Endothelial cell (in vitro differentiated cells): ENCODE results near the gene MAPK8IP2. TPM values are rescaled to one million over a fixed set of nuclear protein-coding genes. Genes with fewer than 3 reads are reported as not detected.
"Not testable (repeated sequence)": the region's sequence is repeated elsewhere in the genome, so short reads cannot be mapped to it uniquely, and the experiment has no call there.

Source experiments
- DNase-seq: peaks from one replicate; pipeline ENCODE4 v3.0.0; 2021; ENCODE audit warnings: low spot score
- H3K27ac Mint-ChIP-seq: one replicate; pipeline ENCODE4 v1.8.0; 2021; ENCODE audit warnings: mixed read lengths, inconsistent platforms; ENCODE audit not compliant: unreplicated experiment
- H3K27me3 Mint-ChIP-seq: one replicate; pipeline ENCODE4 v1.8.0; 2021; ENCODE audit warnings: mild to moderate bottlenecking, moderate library complexity, mixed read lengths, inconsistent platforms; ENCODE audit not compliant: unreplicated experiment
- H3K36me3 Mint-ChIP-seq: one replicate; pipeline ENCODE4 v1.8.0; 2021; ENCODE audit warnings: mild to moderate bottlenecking, low read depth, mixed read lengths, inconsistent platforms; ENCODE audit not compliant: unreplicated experiment
- H3K4me1 Mint-ChIP-seq: one replicate; pipeline ENCODE4 v1.8.0; 2021; ENCODE audit warnings: mild to moderate bottlenecking, mixed read lengths, inconsistent platforms; ENCODE audit not compliant: unreplicated experiment
- H3K4me3 Mint-ChIP-seq: one replicate; pipeline ENCODE4 v1.8.0; 2021; ENCODE audit warnings: mild to moderate bottlenecking, mixed read lengths, inconsistent platforms; ENCODE audit not compliant: unreplicated experiment
- H3K9me3 Mint-ChIP-seq: one replicate; pipeline ENCODE4 v1.8.0; 2021; ENCODE audit warnings: mixed read lengths, inconsistent platforms; ENCODE audit not compliant: unreplicated experiment
- total RNA-seq: library from RNA; stranded (reverse); fragmentation: NEBNext Ultra II Directional; extraction: Animal tissue kit (Norgen Biotek cat#: 25700); gene quantifications from one replicate; pipeline ENCODE4 v1.2.1, GENCODE V29; 2021; ENCODE audit not compliant: unreplicated experiment
- TF ChIP-seq, protein P1 (sequence below): fragments of 200-600 bp; sonication (generic); IDR thresholded peaks from one replicate; pipeline ENCODE4 v1.5.0; 2021; ENCODE audit warnings: antibody characterized with exemption; ENCODE audit not compliant: unreplicated experiment

The MAPK8IP2 gene
- total RNA-seq, 1 donor from 2014 or later: 0.69 TPM

DNA sequence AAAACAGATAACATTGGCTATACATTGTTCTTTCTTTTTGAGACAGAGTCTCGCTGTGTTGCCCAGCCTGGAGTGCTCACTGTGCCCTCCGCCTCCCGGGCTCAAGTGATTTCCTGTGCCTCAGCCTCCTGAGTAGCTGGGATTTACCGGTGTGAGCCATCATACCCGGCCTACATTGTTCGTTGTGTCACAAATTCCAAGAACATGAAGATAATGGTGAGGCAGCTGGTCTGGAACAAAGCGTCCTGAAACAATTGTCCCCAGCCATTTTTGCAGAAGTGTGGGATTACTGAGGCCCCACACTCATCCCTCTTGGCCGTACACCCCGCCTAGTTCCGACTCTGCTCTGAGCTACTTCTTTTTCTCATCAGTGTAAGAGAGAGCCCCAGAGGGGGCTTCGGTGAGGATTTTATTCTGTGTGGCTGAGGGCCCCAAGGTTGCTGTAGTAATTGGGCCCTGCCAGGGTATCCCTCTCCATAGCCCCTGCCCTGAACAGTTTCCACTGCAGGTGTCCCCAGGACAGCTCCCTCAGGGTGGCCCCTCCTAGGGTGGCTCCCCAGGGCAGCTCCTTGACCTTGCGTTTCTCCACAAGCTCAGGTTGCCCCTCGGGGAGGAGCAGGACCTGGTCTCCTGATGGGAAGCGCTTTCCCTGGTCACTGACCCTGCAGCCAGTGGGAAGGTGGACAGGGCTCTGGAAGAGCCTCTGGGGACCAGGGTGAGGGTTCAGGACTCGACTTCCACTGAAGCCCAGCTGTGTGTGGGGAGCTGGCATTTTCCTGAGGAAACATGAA lies 40.5 kb downstream of the MAPK8IP2 start:
- DNase-seq: no peak
- Mint-ChIP-seq H3K9me3 (no peaks in the 10 kb centered on the region), H3K4me3 (no peak overlapping the region), H3K27ac (no peak overlapping the region), H3K36me3 (no peaks in the 10 kb centered on the region), H3K27me3 (peaks cover 11% of the 10 kb centered on the region), H3K4me1 (peaks cover 13% of the 10 kb centered on the region)
- TF ChIP-seq, protein P1, sequence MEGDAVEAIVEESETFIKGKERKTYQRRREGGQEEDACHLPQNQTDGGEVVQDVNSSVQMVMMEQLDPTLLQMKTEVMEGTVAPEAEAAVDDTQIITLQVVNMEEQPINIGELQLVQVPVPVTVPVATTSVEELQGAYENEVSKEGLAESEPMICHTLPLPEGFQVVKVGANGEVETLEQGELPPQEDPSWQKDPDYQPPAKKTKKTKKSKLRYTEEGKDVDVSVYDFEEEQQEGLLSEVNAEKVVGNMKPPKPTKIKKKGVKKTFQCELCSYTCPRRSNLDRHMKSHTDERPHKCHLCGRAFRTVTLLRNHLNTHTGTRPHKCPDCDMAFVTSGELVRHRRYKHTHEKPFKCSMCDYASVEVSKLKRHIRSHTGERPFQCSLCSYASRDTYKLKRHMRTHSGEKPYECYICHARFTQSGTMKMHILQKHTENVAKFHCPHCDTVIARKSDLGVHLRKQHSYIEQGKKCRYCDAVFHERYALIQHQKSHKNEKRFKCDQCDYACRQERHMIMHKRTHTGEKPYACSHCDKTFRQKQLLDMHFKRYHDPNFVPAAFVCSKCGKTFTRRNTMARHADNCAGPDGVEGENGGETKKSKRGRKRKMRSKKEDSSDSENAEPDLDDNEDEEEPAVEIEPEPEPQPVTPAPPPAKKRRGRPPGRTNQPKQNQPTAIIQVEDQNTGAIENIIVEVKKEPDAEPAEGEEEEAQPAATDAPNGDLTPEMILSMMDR: no peak

DNA sequence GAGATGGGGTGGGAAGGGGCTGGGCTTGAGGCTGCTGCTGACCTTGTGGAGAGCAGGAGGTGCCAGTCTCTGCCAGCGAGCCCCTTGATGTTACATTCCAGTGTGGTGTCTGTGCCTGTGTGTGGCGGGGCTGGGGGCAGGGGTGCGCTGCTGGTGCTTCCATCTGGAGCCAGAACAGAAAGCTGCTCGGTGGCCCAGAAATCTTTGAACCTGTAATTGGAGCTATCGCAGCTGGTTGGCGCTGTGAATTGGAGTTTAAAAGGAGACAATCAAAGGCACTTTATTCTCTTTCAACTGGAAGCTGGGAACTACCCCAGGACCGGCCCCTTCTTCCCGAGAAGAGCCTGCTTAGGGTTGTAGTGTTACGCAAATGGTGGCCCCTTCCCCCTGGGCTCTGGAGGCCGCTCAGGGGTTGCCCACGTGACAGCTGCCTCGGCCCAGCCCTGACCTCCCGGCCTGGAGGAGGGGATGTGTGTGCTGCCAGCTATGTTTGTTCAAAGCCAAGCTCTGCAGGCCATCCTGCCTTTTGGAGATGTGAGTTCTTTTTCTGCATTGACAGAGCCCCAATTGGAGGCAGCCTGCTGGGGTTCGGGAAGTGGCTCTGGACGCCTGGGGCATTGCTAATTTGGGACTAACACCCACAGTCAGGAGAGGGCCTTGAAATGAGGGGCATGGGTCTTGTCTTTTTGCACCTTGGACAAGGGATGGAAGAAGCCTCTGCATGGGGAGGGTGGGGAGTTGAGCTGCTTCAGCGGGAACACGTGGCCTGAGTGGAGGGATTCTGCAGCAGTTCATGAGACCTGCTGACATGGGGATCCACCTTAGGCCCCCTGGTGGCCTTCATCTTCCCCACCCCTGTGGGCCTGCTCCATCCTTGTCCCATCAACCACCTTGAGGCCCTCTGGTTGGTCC lies 41.4 kb downstream of the MAPK8IP2 start:
- H3K4me1 Mint-ChIP-seq: peaks cover 13% of the 10 kb centered on the region
- H3K9me3 Mint-ChIP-seq: no peaks in the 10 kb centered on the region
- no peak for DNase-seq
- no peaks in the 10 kb centered on the region for H3K36me3 Mint-ChIP-seq
- no peak overlapping the region for H3K4me3 Mint-ChIP-seq
- H3K27ac Mint-ChIP-seq: no peak overlapping the region
- H3K27me3 Mint-ChIP-seq: peaks cover 11% of the 10 kb centered on the region
- TF ChIP-seq, protein P1: no peak

- H3K4me3 Mint-ChIP-seq, H3K36me3 Mint-ChIP-seq, H3K9me3 Mint-ChIP-seq, H3K27ac Mint-ChIP-seq, DNase-seq: not testable (repeated sequence)
- H3K27me3 Mint-ChIP-seq: peaks cover 11% of the 10 kb centered on the region
- H3K4me1 Mint-ChIP-seq: peaks cover 13% of the 10 kb centered on the region
These were observed 42.6 kb downstream of the MAPK8IP2 start for GRCh38 chr22:50643021-50643820.

DNA sequence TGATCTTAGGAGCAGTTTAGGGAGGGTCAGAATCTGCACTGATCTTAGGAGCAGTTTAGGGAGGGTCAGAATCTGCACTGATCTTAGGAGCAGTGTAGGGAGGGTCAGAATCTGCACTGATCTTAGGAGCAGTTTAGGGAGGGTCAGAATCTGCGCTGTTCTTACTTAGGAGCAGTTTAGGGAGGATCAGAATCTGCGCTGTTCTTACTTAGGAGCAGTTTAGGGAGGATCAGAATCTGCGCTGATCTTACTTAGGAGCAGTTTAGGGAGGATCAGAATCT lies 43.2 kb downstream of the MAPK8IP2 start:
- not testable (repeated sequence) for H3K4me3 Mint-ChIP-seq, H3K27ac Mint-ChIP-seq, H3K36me3 Mint-ChIP-seq, DNase-seq, H3K9me3 Mint-ChIP-seq
- H3K27me3 Mint-ChIP-seq: peaks cover 11% of the 10 kb centered on the region
- H3K4me1 Mint-ChIP-seq: peaks cover 13% of the 10 kb centered on the region

DNA sequence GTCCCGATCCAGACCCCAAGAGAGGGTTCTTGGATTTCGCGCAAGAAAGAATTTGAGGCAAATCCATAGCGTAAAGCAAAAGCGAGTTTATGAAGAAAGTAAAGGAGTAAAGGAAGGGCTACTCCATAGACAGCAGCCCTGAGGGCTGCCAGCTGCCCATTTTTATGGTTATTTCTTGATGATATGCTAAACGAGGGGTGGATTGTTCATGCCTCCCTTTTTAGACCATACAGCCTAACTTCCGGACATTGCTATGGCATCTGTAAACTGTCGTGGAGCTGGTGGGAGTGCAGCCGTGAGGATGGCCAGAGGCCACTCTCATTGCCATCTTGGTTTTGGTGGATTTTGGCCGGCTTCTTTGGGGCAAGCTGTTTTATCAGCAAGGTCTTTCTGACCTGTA lies 52.7 kb downstream of the MAPK8IP2 start:
- Mint-ChIP-seq H3K4me3 (no peak overlapping the region), H3K27me3 (peaks cover 6% of the 10 kb centered on the region), H3K36me3 (peaks cover 7% of the 10 kb centered on the region), H3K9me3 (peaks cover 10% of the 10 kb centered on the region), H3K27ac (no peak overlapping the region), H3K4me1 (peaks cover 18% of the 10 kb centered on the region)
- TF ChIP-seq, protein P1: no peak
- DNase-seq: no peak

GRCh38 chr22:50654664-50655063 lies 54.1 kb downstream of the MAPK8IP2 start:
- H3K36me3 Mint-ChIP-seq, H3K27me3 Mint-ChIP-seq, H3K27ac Mint-ChIP-seq, H3K4me3 Mint-ChIP-seq, H3K9me3 Mint-ChIP-seq, DNase-seq: not testable (repeated sequence)
- H3K4me1 Mint-ChIP-seq: peaks cover 18% of the 10 kb centered on the region
